SK-N-MC (cell line): ENCODE data around the gene PIGR.

Experiments used
- DNase-seq: peaks from one replicate; pipeline ENCODE4 v3.0.0-alpha.2; 2011; ENCODE audit warnings: low read depth, low spot score
- H3K27ac ChIP-seq: fragments of 200-600 bp; sonication (generic); 2 replicates; pipeline ENCODE4 v1.5.1; 2016; ENCODE audit warnings: mixed run types
- H3K36me3 ChIP-seq: fragments of 200-600 bp; sonication (generic); 2 replicates; pipeline ENCODE4 v1.6.1; 2017; ENCODE audit warnings: antibody characterized with exemption, low read length, mixed read lengths; ENCODE audit not compliant: insufficient read depth
- H3K4me3 ChIP-seq: fragments of 200-600 bp; sonication (generic); 2 replicates; pipeline ENCODE4 v1.5.1; 2016
- H3K9ac ChIP-seq: fragments of 200-600 bp; sonication (generic); 2 replicates; pipeline ENCODE4 v1.8.0; 2017; ENCODE audit warnings: mixed run types, mixed read lengths; ENCODE audit not compliant: insufficient read length
- H3K9me3 ChIP-seq: fragments of 200-600 bp; sonication (generic); 2 replicates; pipeline ENCODE4 v1.6.1; 2017; ENCODE audit warnings: low read depth, mild to moderate bottlenecking, antibody characterized with exemption, low read length, moderate library complexity, mixed read lengths
- EZH2 ChIP-seq: fragments of 200-600 bp; sonication (generic); IDR thresholded peaks from one replicate; pipeline ENCODE4 v1.6.1; 2017; ENCODE audit warnings: antibody characterized with exemption
- FOXP2 ChIP-seq: optimal IDR thresholded peaks from 2 replicates; pipeline ENCODE3; 2011; ENCODE audit warnings: mild to moderate bottlenecking, moderate library complexity; ENCODE audit not compliant: insufficient read depth; ENCODE audit errors: extremely low read length, control extremely low read depth
- POLR2AphosphoS5 ChIP-seq: IDR thresholded peaks from 2 replicates; pipeline ENCODE4 v1.6.1; 2012; ENCODE audit warnings: mild to moderate bottlenecking, low read depth, low read length, borderline replicate concordance

The PIGR gene

GRCh38 chr1:206895837-206896242 lies 50.4 kb downstream of the PIGR start:
- Histone ChIP-seq H3K27ac (no peak overlapping the region), H3K9ac (no peak overlapping the region), H3K9me3 (no peaks in the 10 kb centered on the region), H3K4me3 (no peak overlapping the region), H3K36me3 (no peaks in the 10 kb centered on the region)
- TF ChIP-seq EZH2 (no peak), FOXP2 (no peak), POLR2AphosphoS5 (no peak)
- no peak for DNase-seq

GRCh38 chr1:206895325-206895724 lies 50.9 kb downstream of the PIGR start:
- Histone ChIP-seq H3K9ac (no peak overlapping the region), H3K9me3 (no peaks in the 10 kb centered on the region), H3K27ac (no peak overlapping the region), H3K36me3 (no peaks in the 10 kb centered on the region), H3K4me3 (no peak overlapping the region)
- no peak for DNase-seq
- TF ChIP-seq POLR2AphosphoS5: no peak
- TF ChIP-seq EZH2: no peak
- no peak for TF ChIP-seq FOXP2

GRCh38 chr1:206893380-206893779 lies 52.9 kb downstream of the PIGR start:
- TF ChIP-seq FOXP2 (peak; percentile 43), EZH2 (no peak)
- no peak overlapping the region for H3K9ac ChIP-seq
- no peak overlapping the region for H3K4me3 ChIP-seq
- no peak overlapping the region for H3K27ac ChIP-seq
- no peaks in the 10 kb centered on the region for H3K36me3 ChIP-seq
- no peak for DNase-seq
- H3K9me3 ChIP-seq: no peaks in the 10 kb centered on the region

- no peak overlapping the region for H3K4me3 ChIP-seq
- DNase-seq: no peak
- H3K9me3 ChIP-seq: no peaks in the 10 kb centered on the region
- H3K27ac ChIP-seq: no peak overlapping the region
- no peak overlapping the region for H3K9ac ChIP-seq
- no peaks in the 10 kb centered on the region for H3K36me3 ChIP-seq
- no peak for TF ChIP-seq POLR2AphosphoS5
- no peak for TF ChIP-seq FOXP2
- no peak for TF ChIP-seq EZH2
Observed at GRCh38 chr1:206892351-206892984, 53.8 kb downstream of the PIGR start.

- Histone ChIP-seq H3K4me3 (no peak overlapping the region), H3K9me3 (no peaks in the 10 kb centered on the region), H3K36me3 (no peaks in the 10 kb centered on the region), H3K27ac (no peak overlapping the region), H3K9ac (no peak overlapping the region)
- DNase-seq: no peak
- TF ChIP-seq POLR2AphosphoS5: no peak
- no peak for TF ChIP-seq FOXP2
- no peak for TF ChIP-seq EZH2
Observed at GRCh38 chr1:206891412-206891811, 54.9 kb downstream of the PIGR start.

- DNase-seq: no peak
- TF ChIP-seq FOXP2: no peak
- TF ChIP-seq EZH2: no peak
- TF ChIP-seq POLR2AphosphoS5: no peak
Observed at GRCh38 chr1:206890125-206891060, 55.9 kb downstream of the PIGR start.

GRCh38 chr1:206887701-206888100 lies 58.6 kb downstream of the PIGR start:
- DNase-seq: no peak
- Histone ChIP-seq H3K9ac (no peak overlapping the region), H3K4me3 (no peak overlapping the region), H3K36me3 (no peaks in the 10 kb centered on the region), H3K9me3 (no peaks in the 10 kb centered on the region), H3K27ac (no peak overlapping the region)
- no peak for TF ChIP-seq POLR2AphosphoS5
- no peak for TF ChIP-seq FOXP2
- TF ChIP-seq EZH2: no peak

More at GRCh38 chr1:206890125-206891060, 55.9 kb downstream of the PIGR start:
- no peak overlapping the region for H3K9ac ChIP-seq
- no peak overlapping the region for H3K27ac ChIP-seq
- H3K4me3 ChIP-seq: no peak overlapping the region
- no peaks in the 10 kb centered on the region for H3K9me3 ChIP-seq
- no peaks in the 10 kb centered on the region for H3K36me3 ChIP-seq

- Histone ChIP-seq H3K9me3 (no peaks in the 10 kb centered on the region), H3K36me3 (no peaks in the 10 kb centered on the region), H3K4me3 (no peak overlapping the region), H3K27ac (no peak overlapping the region), H3K9ac (no peak overlapping the region)
- TF ChIP-seq FOXP2: no peak
- TF ChIP-seq POLR2AphosphoS5: no peak
- DNase-seq: no peak
Observed at GRCh38 chr1:206886831-206887230, 59.4 kb downstream of the PIGR start.
